Skin of body (tissue), 2 donors: ENCODE data around the gene PIK3R1. TPM values are rescaled to one million over a fixed set of nuclear protein-coding genes. Genes with fewer than 3 reads are reported as not detected.

Experiments
- DNase-seq: peaks from one replicate; lab custom pipeline; 2025; lab: John Stamatoyannopoulos, UW
- total RNA-seq: library from RNA; depleted of rRNA; stranded (reverse); fragments of >200 nt; gene quantifications from one replicate; pipeline ENCODE4 v1.2.3, GENCODE V29; 2014

Gene PIK3R1
- total RNA-seq, 1 donor from 2014 or later = 85.4 TPM

GRCh38 chr5:68292316-68292715 lies 76.8 kb downstream of the PIK3R1 start:
- no peak for DNase-seq

- no peak for DNase-seq
Observed at GRCh38 chr5:68295772-68296171, 80.2 kb downstream of the PIK3R1 start.

GRCh38 chr5:68296895-68297294 lies 81.3 kb downstream of the PIK3R1 start:
- DNase-seq = no peak

GRCh38 chr5:68297656-68298055 lies 82.1 kb downstream of the PIK3R1 start:
- no peak for DNase-seq

- DNase-seq = no peak
Observed at GRCh38 chr5:68298479-68298878, 82.9 kb downstream of the PIK3R1 start.

GRCh38 chr5:68299105-68299504 lies 83.5 kb downstream of the PIK3R1 start:
- DNase-seq = no peak

- DNase-seq = no peak
Observed at GRCh38 chr5:68299575-68299974, 84.0 kb downstream of the PIK3R1 start.

- DNase-seq = no peak
Observed at GRCh38 chr5:68303038-68303738, 87.6 kb downstream of the PIK3R1 start.

GRCh38 chr5:68303754-68304420 lies 88.3 kb downstream of the PIK3R1 start:
- DNase-seq = no peak

- no peak for DNase-seq
Observed at GRCh38 chr5:68304421-68305052, 89.0 kb downstream of the PIK3R1 start.

- no peak for DNase-seq
Observed at GRCh38 chr5:68305223-68305870, 89.8 kb downstream of the PIK3R1 start.

GRCh38 chr5:68306361-68307014 lies 90.9 kb downstream of the PIK3R1 start:
- no peak for DNase-seq

- DNase-seq = no peak
Observed at GRCh38 chr5:68313336-68313735, 97.8 kb downstream of the PIK3R1 start.

GRCh38 chr5:68314465-68314864 lies 98.9 kb downstream of the PIK3R1 start:
- DNase-seq = no peak

- DNase-seq = no peak
Observed at GRCh38 chr5:68315679-68316271, 100.2 kb downstream of the PIK3R1 start.

- DNase-seq = no peak
Observed at GRCh38 chr5:68316469-68316868, 100.9 kb downstream of the PIK3R1 start.

GRCh38 chr5:68317646-68318045 lies 102.1 kb downstream of the PIK3R1 start:
- DNase-seq = no peak

- DNase-seq = no peak
Observed at GRCh38 chr5:68318955-68319705, 103.6 kb downstream of the PIK3R1 start.

- no peak for DNase-seq
Observed at GRCh38 chr5:68319706-68320412, 104.3 kb downstream of the PIK3R1 start.
